Activated CD4-positive, alpha-beta T cell treated with anti-CD3 and anti-CD28 coated beads, Interleukin-2, amount 50 U/mL, for 1 hour (primary cell): Measurements from ENCODE around the gene CASP3.
"Not testable (repeated sequence)": the region's sequence is repeated elsewhere in the genome, so short reads cannot be mapped to it uniquely, and the experiment has no call there.

Experiments
- DNase-seq: peaks from one replicate; pipeline ENCODE4 v3.0.0-alpha.2; 2020

The CASP3 gene

GRCh38 chr4:184591747-184592270 is 57.4 kb downstream of the CASP3 start:
- DNase-seq: not testable (repeated sequence)

- no peak for DNase-seq
Measured at GRCh38 chr4:184591070-184591677, 58.1 kb downstream of the CASP3 start.

GRCh38 chr4:184590196-184590595 is 59.1 kb downstream of the CASP3 start:
- no peak for DNase-seq

GRCh38 chr4:184588893-184589292 is 60.4 kb downstream of the CASP3 start:
- no peak for DNase-seq

GRCh38 chr4:184587701-184588100 is 61.5 kb downstream of the CASP3 start:
- no peak for DNase-seq

GRCh38 chr4:184587221-184587620 is 62.0 kb downstream of the CASP3 start:
- no peak for DNase-seq

GRCh38 chr4:184583738-184584502 is 65.3 kb downstream of the CASP3 start:
- DNase-seq: no peak
